ENCODE data around the gene ACTR1B. TPM values are rescaled to one million over a fixed set of nuclear protein-coding genes. Genes with fewer than 3 reads are reported as not detected.
"Not testable (repeated sequence)": the region's sequence is repeated elsewhere in the genome, so short reads cannot be mapped to it uniquely, and the experiment has no call there.

The ACTR1B gene
- total RNA-seq, 2 donors from 2014 or later = 40.8 to 71.5 TPM

GRCh38 chr2:97673182-97673914 is 9.5 kb upstream of the ACTR1B start:
- Histone ChIP-seq H3K36me3 (no peaks in the 10 kb centered on the region), H3K27ac (no peak overlapping the region), H3K4me1 (no peaks in the 10 kb centered on the region), H3K27me3 (no peaks in the 10 kb centered on the region), H3K9me3 (no peaks in the 10 kb centered on the region), H3K4me3 (no peak overlapping the region)
- no peak for DNase-seq (ENCODE audit: low spot score)
- TF ChIP-seq CTCF (IDR thresholded peaks at IDR 0.05) = no peak

GRCh38 chr2:97672606-97673140 is 8.8 kb upstream of the ACTR1B start:
- H3K36me3 ChIP-seq; H3K4me3 ChIP-seq; H3K4me1 ChIP-seq; H3K27ac ChIP-seq; H3K27me3 ChIP-seq; DNase-seq (ENCODE audit: low spot score); H3K9me3 ChIP-seq: not testable (repeated sequence)

GRCh38 chr2:97671526-97671925 is 7.7 kb upstream of the ACTR1B start:
- DNase-seq (ENCODE audit: low spot score) = no peak
- Histone ChIP-seq H3K27ac (no peak overlapping the region), H3K36me3 (no peaks in the 10 kb centered on the region), H3K4me1 (no peaks in the 10 kb centered on the region), H3K27me3 (no peaks in the 10 kb centered on the region), H3K4me3 (no peak overlapping the region), H3K9me3 (no peaks in the 10 kb centered on the region)
- TF ChIP-seq CTCF (IDR thresholded peaks at IDR 0.05) = no peak

- no peaks in the 10 kb centered on the region for H3K27me3 ChIP-seq
- H3K4me3 ChIP-seq = no peak overlapping the region
- no peaks in the 10 kb centered on the region for H3K4me1 ChIP-seq
- H3K27ac ChIP-seq = no peak overlapping the region
- DNase-seq (ENCODE audit: low spot score) = no peak
- no peaks in the 10 kb centered on the region for H3K9me3 ChIP-seq
- TF ChIP-seq CTCF (IDR thresholded peaks at IDR 0.05) = no peak
- H3K36me3 ChIP-seq = no peaks in the 10 kb centered on the region
Measured at GRCh38 chr2:97670471-97670870, 6.6 kb upstream of the ACTR1B start.

GRCh38 chr2:97669448-97669847 is 5.6 kb upstream of the ACTR1B start, which contains the start of gene C2orf92:
TSS of gene C2orf92 (plus strand) at chr2:97669713. CDS start at chr2:97669789, 76 bp downstream.
- DNase-seq (ENCODE audit: low spot score) = no peak
- Histone ChIP-seq H3K36me3 (no peaks in the 10 kb centered on the region), H3K4me3 (no peak within 1 kb of the TSS), H3K9me3 (no peaks in the 10 kb centered on the region), H3K27ac (no peak within 1 kb of the TSS), H3K4me1 (peaks cover 0 to 7% of the 10 kb centered on the region in 2 donors), H3K27me3 (no peaks in the 10 kb centered on the region)
- TF ChIP-seq CTCF (IDR thresholded peaks at IDR 0.05) = no peak

GRCh38 chr2:97664636-97664970 is 759 bp upstream of the ACTR1B start:
- H3K36me3 ChIP-seq = peaks cover 5% of the 10 kb centered on the region
- TF ChIP-seq CTCF (IDR thresholded peaks at IDR 0.05) = peak in 1 of 2 donors; percentile 11
- H3K27me3 ChIP-seq = no peaks in the 10 kb centered on the region
- H3K4me3 ChIP-seq = peak overlapping the region; percentile 59 to 72
- no peak for DNase-seq (ENCODE audit: low spot score)
- H3K9me3 ChIP-seq = no peaks in the 10 kb centered on the region
- H3K27ac ChIP-seq = peak overlapping the region; percentile 96 to 99
- peaks cover 0 to 43% of the 10 kb centered on the region in 2 donors for H3K4me1 ChIP-seq
